ENCODE data around the gene TMEM179B. TPM values are rescaled to one million over a fixed set of nuclear protein-coding genes. Genes with fewer than 3 reads are reported as not detected.

The TMEM179B gene
- total and polyA plus RNA-seq, 2 of the 13 experiments (the other 11 are each of a cell fraction or from before 2014, with no cell fraction given) = 24.8 to 25.7 TPM

- no peak for TF ChIP-seq ZBTB10 (CRISPR knock-in tag; IDR thresholded peaks at IDR 0.05; ENCODE audit: borderline replicate concordance)
- TF ChIP-seq ZNF510 (CRISPR knock-in tag; IDR thresholded peaks at IDR 0.05; ENCODE audit: low read depth) = no peak
- TF ChIP-seq ARNTL (CRISPR knock-in tag; IDR thresholded peaks at IDR 0.05) = no peak
- TF ChIP-seq ZBTB39 (CRISPR knock-in tag; IDR thresholded peaks at IDR 0.05) = no peak
- 0 out of 2 replicates have a peak, but pooled peaks have one; percentile 42 for TF ChIP-seq RCOR2 (CRISPR knock-in tag; IDR thresholded peaks at IDR 0.05)
- TF ChIP-seq, protein P1, sequence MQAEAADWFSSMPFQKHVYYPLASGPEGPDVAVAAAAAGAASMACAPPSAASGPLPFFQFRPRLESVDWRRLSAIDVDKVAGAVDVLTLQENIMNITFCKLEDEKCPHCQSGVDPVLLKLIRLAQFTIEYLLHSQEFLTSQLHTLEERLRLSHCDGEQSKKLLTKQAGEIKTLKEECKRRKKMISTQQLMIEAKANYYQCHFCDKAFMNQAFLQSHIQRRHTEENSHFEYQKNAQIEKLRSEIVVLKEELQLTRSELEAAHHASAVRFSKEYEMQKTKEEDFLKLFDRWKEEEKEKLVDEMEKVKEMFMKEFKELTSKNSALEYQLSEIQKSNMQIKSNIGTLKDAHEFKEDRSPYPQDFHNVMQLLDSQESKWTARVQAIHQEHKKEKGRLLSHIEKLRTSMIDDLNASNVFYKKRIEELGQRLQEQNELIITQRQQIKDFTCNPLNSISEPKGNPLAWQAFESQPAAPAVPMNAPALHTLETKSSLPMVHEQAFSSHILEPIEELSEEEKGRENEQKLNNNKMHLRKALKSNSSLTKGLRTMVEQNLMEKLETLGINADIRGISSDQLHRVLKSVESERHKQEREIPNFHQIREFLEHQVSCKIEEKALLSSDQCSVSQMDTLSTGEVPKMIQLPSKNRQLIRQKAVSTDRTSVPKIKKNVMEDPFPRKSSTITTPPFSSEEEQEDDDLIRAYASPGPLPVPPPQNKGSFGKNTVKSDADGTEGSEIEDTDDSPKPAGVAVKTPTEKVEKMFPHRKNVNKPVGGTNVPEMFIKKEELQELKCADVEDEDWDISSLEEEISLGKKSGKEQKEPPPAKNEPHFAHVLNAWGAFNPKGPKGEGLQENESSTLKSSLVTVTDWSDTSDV (CRISPR knock-in tag; IDR thresholded peaks at IDR 0.05) = no peak
- TF ChIP-seq CC2D1A (CRISPR knock-in tag; IDR thresholded peaks at IDR 0.05) = no peak
- TF ChIP-seq GZF1 (CRISPR knock-in tag; IDR thresholded peaks at IDR 0.05) = no peak
- no peak for TF ChIP-seq ZBTB21 (CRISPR knock-in tag; IDR thresholded peaks at IDR 0.05)
- peak; percentile 98 for TF ChIP-seq SP4 (CRISPR knock-in tag; IDR thresholded peaks at IDR 0.05)
- TF ChIP-seq ZNF12 (CRISPR knock-in tag; IDR thresholded peaks at IDR 0.05) = no peak
- no peak for TF ChIP-seq ZNF652 (CRISPR knock-in tag; IDR thresholded peaks at IDR 0.05; ENCODE audit: borderline replicate concordance, low read depth)
- peak; percentile 72; the same call in 1 of the 2 replicates for TF ChIP-seq FOXC1 (CRISPR knock-in tag; IDR thresholded peaks at IDR 0.05; ENCODE audit: borderline replicate concordance)
- TF ChIP-seq, protein P2, sequence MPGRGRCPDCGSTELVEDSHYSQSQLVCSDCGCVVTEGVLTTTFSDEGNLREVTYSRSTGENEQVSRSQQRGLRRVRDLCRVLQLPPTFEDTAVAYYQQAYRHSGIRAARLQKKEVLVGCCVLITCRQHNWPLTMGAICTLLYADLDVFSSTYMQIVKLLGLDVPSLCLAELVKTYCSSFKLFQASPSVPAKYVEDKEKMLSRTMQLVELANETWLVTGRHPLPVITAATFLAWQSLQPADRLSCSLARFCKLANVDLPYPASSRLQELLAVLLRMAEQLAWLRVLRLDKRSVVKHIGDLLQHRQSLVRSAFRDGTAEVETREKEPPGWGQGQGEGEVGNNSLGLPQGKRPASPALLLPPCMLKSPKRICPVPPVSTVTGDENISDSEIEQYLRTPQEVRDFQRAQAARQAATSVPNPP (CRISPR knock-in tag; IDR thresholded peaks at IDR 0.05) = no peak
- no peak for TF ChIP-seq PCBP2 (optimal IDR thresholded peaks at IDR 0.05; ENCODE audit: low read depth, low read length, poor library complexity, severe bottlenecking)
- TF ChIP-seq HOXA3 (CRISPR knock-in tag; IDR thresholded peaks at IDR 0.05) = peak; percentile 41; the same call in 1 of the 2 replicates
- TF ChIP-seq ETV6 (CRISPR knock-in tag; conservative IDR thresholded peaks at IDR 0.05) = no peak
- no peak for TF ChIP-seq SOX6 (IDR thresholded peaks at IDR 0.05)
- TF ChIP-seq SOX6 (CRISPR knock-in tag; IDR thresholded peaks at IDR 0.05) = peak; percentile 33
- TF ChIP-seq HNRNPK (IDR thresholded peaks at IDR 0.05; ENCODE audit: low read depth, low read length, poor library complexity, severe bottlenecking) = no peak
- TF ChIP-seq KDM3A (CRISPR knock-in tag; IDR thresholded peaks at IDR 0.05; ENCODE audit: low read depth) = no peak
Measured at GRCh38 chr11:62753736-62754603, 33.2 kb upstream of the TMEM179B start, which contains the start of gene ZBTB3 (continued).
